HG02981 (cell line): ENCODE results near the gene TNXB.
"Not testable (repeated sequence)": the region's sequence is repeated elsewhere in the genome, so short reads cannot be mapped to it uniquely, and the experiment has no call there.

Experiments used
- ATAC-seq: cut with Tn5 transposase; IDR thresholded peaks from one replicate; pipeline ENCODE4 v1.9.1; 2021; ENCODE audit warnings: mild to moderate bottlenecking, moderate library complexity; ENCODE audit not compliant: unreplicated experiment

Gene TNXB

DNA sequence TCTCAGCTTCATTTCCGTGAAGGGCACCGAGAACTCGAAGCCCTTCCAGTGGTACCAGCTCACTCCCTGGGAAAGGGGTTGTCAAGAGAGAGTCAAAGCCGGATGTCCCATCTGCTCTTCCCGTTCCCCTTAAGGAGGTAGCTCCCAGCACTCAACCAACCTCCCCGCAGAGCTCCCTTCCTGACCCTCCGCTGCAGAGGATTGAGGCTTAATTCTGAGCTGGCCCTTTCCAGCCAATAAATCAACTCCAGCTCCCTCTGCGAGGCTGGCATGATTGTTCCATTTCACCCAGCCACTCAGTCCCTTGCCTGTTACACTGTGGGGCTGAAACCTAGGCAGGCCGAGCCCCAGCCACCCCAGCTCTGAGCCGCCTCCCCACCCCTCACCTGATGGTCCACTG lies 67.8 kb downstream of the TNXB start:
- ATAC-seq: not testable (repeated sequence)

DNA sequence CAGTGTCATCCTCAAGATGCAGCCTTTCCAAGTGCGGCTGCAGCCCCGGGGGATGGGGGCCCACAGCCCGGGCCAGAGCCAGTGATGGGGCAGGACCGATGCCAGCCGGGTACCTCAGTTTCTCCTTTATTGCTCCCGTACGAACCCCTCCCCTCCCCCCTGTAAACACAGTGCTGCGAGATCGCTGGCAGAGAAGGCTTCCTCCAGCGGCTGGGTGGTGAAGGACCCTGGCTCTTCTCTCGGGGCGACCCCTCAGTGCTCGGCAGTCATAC lies 68.2 kb downstream of the TNXB start:
- ATAC-seq: not testable (repeated sequence)

- ATAC-seq: not testable (repeated sequence)
Measured at GRCh38 chr6:32040299-32041049, 68.7 kb downstream of the TNXB start.

DNA sequence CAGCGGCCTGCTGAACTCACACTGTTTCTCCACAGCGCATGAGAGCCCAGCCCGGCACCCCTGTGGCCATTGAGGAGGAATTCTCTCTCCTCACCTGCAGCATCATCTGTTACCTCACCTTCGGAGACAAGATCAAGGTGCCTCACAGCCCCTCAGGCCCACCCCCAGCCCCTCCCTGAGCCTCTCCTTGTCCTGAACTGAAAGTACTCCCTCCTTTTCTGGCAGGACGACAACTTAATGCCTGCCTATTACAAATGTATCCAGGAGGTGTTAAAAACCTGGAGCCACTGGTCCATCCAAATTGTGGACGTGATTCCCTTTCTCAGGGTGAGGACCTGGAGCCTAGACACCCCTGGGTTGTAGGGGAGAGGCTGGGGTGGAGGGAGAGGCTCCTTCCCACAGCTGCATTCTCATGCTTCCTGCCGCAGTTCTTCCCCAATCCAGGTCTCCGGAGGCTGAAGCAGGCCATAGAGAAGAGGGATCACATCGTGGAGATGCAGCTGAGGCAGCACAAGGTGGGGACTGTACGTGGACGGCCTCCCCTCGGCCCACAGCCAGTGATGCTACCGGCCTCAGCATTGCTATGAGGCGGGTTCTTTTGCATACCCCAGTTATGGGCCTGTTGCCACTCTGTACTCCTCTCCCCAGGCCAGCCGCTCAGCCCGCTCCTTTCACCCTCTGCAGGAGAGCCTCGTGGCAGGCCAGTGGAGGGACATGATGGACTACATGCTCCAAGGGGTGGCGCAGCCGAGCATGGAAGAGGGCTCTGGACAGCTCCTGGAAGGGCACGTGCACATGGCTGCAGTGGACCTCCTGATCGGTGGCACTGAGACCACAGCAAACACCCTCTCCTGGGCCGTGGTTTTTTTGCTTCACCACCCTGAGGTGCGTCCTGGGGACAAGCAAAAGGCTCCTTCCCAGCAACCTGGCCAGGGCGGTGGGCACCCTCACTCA lies 69.5 kb downstream of the TNXB start:
- ATAC-seq: not testable (repeated sequence)

DNA sequence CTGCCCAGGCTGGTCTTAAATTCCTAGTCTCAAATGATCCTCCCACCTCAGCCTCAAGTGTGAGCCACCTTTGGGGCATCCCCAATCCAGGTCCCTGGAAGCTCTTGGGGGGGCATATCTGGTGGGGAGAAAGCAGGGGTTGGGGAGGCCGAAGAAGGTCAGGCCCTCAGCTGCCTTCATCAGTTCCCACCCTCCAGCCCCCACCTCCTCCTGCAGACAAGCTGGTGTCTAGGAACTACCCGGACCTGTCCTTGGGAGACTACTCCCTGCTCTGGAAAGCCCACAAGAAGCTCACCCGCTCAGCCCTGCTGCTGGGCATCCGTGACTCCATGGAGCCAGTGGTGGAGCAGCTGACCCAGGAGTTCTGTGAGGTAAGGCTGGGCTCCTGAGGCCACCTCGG lies 70.3 kb downstream of the TNXB start:
- not testable (repeated sequence) for ATAC-seq

DNA sequence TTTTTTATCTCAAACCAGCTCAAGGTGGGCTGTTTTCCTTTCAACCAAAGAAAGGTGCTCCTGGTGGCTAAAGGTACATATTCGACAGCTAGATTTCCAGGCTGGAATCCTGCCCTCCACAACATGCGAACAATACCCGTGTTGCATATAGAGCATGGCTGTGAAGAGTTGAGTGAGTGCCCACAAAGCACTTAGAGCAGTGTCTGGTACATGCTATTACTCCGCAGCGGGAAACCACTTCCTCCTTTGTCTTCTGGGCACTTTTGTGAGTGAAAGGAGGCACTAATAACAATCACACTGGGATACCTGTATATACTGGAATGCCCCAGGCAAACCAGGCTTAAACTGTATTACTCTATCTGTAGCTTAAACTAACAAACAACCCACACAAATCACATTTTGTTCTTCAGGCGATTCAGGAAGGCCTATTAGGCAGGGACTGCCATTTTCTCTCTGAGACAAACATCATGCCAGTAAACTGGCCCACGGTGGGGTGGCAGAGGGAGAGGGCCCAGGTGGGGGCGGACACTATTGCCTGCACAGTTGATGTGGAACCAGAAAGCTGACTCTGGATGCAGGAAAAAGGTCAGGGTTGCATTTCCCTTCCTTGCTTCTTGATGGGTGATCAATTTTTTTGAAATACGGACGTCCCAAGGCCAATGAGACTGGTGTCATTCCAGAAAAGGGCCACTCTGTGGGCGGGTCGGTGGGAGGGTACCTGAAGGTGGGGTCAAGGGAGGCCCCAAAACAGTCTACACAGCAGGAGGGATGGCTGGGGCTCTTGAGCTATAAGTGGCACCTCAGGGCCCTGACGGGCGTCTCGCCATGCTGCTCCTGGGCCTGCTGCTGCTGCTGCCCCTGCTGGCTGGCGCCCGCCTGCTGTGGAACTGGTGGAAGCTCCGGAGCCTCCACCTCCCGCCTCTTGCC lies 71.3 kb downstream of the TNXB start, which contains the start of gene CYP21A2:
Gene CYP21A2, plus strand, starts transcription at position 818 of the 927 bp plus-strand sequence. Its CDS starts 8 bp downstream, at position 826.
- ATAC-seq: not testable (repeated sequence)

DNA sequence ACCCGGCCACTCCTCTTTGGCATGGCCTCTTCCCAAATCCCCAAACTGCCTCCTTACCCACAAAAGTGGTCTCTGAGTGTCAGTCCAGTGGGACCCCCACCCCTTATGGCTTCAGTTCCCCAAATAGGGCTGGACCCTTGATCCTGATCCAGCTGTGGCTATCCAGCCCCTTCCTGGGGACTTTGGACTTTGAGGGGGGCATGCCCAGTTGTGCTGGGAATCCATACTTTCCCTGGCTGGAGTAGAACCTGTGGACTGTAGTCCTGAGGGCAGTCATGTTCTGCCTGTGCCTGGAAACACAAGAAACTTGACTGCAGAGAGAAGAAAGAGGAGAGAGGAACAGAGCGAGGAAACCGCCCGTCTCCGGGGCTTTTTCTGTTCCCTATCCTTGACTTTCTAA lies 72.0 kb downstream of the TNXB start:
- ATAC-seq: not testable (repeated sequence)

- ATAC-seq: not testable (repeated sequence)
Measured at GRCh38 chr6:32035283-32036013, 73.7 kb downstream of the TNXB start.

DNA sequence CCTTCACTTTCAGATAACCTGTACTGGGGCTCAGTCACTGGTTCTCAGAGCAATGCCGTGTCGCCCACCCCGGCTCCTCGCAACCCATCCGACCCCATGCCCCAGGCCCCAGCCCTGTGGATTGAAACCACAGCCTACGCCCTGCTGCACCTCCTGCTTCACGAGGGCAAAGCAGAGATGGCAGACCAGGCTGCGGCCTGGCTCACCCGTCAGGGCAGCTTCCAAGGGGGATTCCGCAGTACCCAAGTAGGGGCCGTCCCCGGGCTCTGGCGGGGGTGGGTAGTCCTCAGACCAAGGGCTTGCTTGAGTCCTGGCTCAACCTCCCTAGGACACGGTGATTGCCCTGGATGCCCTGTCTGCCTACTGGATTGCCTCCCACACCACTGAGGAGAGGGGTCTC lies 79.6 kb downstream of the TNXB start:
- ATAC-seq: not testable (repeated sequence)

- ATAC-seq: not testable (repeated sequence)
Measured at GRCh38 chr6:32028631-32029030, 80.5 kb downstream of the TNXB start.

- ATAC-seq: not testable (repeated sequence)
Measured at GRCh38 chr6:32022100-32022499, 87.0 kb downstream of the TNXB start.

DNA sequence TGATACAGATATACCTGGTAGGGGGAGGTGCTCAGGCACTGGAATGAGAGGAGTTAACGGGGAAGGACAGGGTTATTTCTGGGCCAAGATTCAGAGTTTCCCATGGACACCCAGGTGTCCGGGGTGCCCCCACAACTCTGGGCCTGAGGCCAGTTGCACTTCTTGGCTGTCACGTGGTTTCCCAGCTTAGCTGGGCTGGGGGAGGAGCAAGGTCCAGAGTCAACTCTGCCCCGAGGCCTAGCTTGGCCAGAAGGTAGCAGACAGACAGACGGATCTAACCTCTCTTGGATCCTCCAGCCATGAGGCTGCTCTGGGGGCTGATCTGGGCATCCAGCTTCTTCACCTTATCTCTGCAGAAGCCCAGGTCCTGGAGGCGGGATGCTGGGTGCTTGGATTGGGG lies 94.6 kb downstream of the TNXB start, which contains the start of gene C4B:
Gene C4B, plus strand, starts transcription at position 249 of the 400 bp plus-strand sequence. Its CDS starts 51 bp downstream, at position 300.
- ATAC-seq: not testable (repeated sequence)

DNA sequence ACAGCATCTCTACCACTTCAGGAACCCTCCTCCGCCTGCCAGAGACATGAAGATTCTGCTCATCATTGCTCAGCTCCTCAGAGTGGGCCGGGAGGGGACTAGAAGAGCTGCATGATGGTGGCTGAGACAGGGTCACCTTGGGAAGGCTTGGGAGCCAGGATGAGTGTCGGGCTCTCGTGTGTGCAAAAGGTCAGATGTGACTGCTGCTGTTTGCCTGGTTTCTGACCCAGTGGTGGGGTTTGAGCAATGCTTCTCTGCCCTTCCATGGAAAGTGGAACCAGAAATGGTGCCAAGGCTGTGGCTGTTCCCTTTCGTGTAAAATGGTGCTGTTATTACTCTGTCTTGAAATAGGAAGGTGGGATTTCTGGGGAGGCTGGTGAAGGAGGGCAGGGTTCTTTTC lies 95.4 kb downstream of the TNXB start:
- ATAC-seq: not testable (repeated sequence)

DNA sequence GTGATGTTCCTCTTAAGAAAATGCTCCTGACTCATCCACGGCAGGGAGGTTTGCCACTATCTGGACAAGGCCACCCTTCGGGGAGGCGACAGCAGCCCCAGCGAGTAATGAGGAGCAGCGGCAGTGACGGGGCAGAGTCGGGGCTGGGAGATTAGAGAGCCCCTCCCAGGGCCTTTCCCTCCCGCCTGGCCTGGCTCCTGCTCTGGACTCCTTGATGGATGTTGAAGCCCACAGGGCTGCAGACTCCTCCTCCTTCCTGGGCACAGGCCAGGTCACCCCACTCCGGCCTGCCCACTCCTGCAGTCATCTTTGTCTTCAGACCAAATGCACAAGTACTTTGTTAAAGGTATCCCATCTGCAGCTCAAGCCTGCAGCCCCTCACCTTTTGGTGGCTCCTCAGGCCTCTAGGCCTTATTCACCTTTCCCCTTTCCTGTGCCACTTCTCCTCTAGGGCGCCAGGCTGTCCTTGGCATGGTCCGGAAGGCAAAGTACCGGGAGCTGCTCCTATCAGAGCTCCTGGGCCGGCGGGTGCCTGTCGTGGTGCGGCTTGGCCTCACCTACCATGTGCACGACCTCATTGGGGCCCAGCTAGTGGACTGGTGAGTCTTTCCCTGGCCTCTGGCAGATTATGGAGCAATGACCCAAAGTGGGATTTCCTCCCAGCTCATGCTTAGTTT lies 96.1 kb downstream of the TNXB start:
- not testable (repeated sequence) for ATAC-seq

GRCh38 chr6:32010856-32011530 lies 98.1 kb downstream of the TNXB start:
- not testable (repeated sequence) for ATAC-seq

GRCh38 chr6:32009537-32009936 lies 99.6 kb downstream of the TNXB start:
- not testable (repeated sequence) for ATAC-seq

- not testable (repeated sequence) for ATAC-seq
Measured at GRCh38 chr6:32008616-32009015, 100.5 kb downstream of the TNXB start.

- not testable (repeated sequence) for ATAC-seq
Measured at GRCh38 chr6:32008037-32008436, 101.1 kb downstream of the TNXB start.

DNA sequence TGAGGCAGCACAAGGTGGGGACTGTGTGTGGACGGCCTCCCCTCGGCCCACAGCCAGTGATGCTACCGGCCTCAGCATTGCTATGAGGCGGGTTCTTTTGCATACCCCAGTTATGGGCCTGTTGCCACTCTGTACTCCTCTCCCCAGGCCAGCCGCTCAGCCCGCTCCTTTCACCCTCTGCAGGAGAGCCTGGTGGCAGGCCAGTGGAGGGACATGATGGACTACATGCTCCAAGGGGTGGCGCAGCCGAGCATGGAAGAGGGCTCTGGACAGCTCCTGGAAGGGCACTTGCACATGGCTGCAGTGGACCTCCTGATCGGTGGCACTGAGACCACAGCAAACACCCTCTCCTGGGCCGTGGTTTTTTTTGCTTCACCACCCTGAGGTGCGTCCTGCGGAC lies 102.1 kb downstream of the TNXB start:
- ATAC-seq: not testable (repeated sequence)
